Activated CD4-positive, alpha-beta T cell treated with anti-CD3 and anti-CD28 coated beads, Interleukin-2, amount 50 U/mL, for 24 hours (primary cell): ENCODE results near the gene DOCK1.

Experiments
- DNase-seq, 2 donors: peaks; one replicate each; pipeline ENCODE4 v3.0.0-alpha.2; 2020; ENCODE audit warnings: low read depth in 1 of 2, low spot score in 1 of 2

The DOCK1 gene

DNA sequence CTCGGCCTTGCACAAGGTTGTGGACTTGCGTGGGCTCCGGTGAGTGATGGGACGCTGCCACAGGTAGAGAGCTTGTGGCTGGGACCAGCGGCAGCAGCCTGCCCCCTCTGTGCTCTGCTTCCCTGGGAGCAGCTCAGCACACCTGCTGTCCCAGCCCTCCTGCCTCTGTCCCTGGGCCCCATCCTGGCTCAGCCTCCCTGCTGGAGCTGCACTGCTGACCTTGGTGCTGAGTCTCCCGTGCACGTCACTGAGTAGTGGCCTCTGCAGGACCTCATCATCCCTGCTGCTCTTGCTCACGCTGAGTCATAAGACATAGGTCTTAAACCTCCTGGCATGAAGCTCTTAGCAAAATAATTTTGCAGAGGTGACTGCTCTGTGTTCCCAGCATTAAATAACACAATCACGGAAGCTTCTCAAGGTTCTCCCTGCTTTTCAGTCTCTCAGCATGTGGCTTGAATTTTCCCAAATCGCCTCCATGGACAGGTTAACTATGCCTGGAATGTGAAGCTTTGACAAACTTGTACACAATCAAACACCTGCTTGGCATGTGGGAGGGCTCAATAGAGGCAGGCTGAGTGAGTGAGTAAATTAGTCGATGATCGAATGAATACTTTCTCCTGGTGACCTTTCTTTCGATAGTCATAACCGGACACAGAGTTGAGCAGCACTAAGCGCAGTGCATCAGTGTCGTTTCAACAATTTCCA lies 580.1 kb downstream of the DOCK1 start:
- DNase-seq: no peak

GRCh38 chr10:127486355-127486754 lies 581.1 kb downstream of the DOCK1 start:
- no peak for DNase-seq

DNA sequence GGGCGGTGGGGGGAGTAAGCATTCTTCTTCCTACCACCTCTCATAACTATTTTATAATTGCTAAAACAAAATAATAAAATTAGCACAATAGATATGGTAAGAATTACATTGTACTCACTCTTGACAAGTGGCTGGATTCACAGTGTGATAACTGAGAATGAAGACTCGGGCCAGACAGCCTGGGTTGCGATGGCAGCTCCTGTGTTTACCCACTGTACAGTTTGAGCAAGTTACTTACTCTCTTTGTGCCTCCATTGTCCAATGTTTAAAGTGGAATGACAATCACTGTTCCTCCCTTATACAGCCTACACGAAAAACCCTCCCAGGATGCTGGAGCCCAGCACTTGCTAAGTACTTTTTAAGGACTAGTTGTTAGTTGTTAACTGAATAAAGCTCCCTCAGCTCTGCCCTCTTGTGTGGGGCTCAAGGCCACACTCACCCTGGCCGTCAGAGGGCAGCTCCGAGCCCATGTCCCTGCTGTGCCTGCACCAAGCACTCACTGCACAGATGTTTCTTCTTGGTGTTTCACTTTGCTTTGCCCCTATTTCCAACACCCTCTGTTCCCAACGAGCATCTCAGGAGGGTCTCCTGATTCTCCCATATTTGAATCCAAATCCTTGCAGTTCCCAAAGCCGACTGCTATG lies 587.5 kb downstream of the DOCK1 start:
- no peak for DNase-seq

DNA sequence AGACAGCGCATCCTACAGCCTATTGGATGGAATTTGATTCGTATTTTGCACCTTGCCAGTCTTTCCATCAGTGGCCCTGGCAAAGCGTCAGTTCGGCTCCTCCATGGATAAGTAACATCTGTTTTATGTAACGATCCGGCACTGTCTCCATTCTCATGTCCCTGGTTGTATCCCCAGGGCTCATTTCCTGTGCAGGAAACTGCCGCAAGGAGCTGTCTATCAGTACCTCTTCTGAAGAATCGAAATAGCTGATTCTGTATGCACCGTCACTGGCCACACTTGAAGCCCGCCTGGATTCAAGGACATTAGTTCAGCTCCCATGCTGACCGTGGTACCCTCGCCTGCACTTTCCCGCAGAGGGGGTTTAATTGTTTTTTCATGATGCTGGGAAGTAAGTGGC lies 590.8 kb downstream of the DOCK1 start:
- DNase-seq: no peak

DNA sequence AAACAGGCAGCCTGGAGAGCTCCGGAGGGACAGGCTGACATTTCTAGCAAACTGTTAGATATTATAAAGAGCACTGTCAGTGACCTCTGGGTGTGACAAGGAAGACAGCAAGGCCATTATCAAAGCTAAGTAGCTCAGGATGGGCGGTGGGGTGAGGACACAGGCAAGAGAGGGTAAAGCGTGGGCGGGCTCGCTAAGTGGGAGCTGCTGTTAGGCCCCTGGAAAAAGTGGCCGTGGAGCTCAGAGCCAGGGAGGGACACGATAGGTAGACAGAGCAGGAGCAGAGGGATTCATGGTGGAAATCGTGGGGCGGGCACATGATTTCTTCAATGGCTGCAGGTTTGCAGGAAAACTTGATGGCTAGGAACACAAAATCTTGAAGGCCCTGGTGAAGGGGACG lies 592.5 kb downstream of the DOCK1 start:
- no peak for DNase-seq

DNA sequence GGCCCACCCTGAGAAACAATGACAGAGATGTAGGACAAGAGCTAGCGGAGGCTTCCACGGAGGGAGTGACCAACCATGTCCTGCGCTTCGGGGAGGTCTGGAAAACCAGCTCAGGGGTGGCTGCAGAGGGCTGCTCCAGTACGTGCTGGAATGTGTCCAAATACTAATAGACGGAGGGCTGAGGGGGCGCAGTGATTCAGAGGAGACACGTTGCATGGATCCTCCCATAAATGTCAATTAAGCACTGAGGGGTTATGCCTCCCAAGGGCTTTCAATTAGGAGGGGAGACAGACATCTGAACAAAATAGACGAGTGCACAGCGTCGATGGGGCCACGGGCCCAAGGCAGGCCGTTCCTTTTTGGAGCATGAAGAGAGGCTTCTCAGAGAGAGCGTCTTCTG lies 592.9 kb downstream of the DOCK1 start:
- DNase-seq: no peak

DNA sequence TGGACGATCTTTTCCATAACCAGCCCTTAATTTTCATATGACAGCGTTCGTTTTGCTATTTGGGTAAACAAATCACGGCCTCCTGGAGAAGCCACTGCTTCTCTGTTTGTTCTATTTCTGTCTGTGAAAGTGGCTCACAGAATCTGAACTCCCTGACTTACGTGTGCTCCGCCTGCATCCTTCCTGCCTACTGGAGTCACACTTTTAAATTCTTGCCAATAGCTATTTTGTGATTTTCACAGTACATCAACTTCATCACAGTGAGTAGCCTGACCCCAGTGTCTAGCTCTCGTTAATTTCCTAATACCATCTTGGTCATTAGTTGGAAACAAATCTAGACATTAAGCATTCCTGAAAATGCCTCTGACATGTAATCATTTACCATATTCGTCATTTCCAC lies 594.9 kb downstream of the DOCK1 start:
- no peak for DNase-seq
